GM12878 (cell line): Measurements from ENCODE around the gene MAP7D2. TPM values are rescaled to one million over a fixed set of nuclear protein-coding genes. Genes with fewer than 3 reads are reported as not detected.

Experiments used
- ATAC-seq: fragments of 200-7000 bp; cut with Tn5 transposase; 3 replicates; pipeline ENCODE4 v1.9.1; 2020; ENCODE audit warnings: mild to moderate bottlenecking, moderate library complexity
- BruUV-seq: library from RNA; stranded (reverse); fragments of 400-500 nt; replicated peaks from 2 replicates; lab custom pipeline; 2021; lab: Mats Ljungman, UMichigan
- CTCF ChIA-PET: fragments of 300-600 bp; sonication (Branson Sonifier 250); formaldehyde crosslinking; extraction: SDS; loops from one replicate; lab custom pipeline; 2021; ENCODE audit warnings: inconsistent platforms; lab: Yijun Ruan, JAX
- POLR2A ChIA-PET: fragments of 350-600 bp; formaldehyde crosslinking; extraction: SDS; loops from one replicate; lab custom pipeline; 2021; ENCODE audit warnings: inconsistent platforms; lab: Charles Lee
- RAD21 ChIA-PET: fragments of 300-600 bp; sonication (Branson Sonifier 250); formaldehyde crosslinking; loops from one replicate; lab custom pipeline; 2023; ENCODE audit warnings: antibody characterized with exemption; ENCODE audit not compliant: unreplicated experiment; lab: Charles Lee
- SMC1A ChIA-PET: fragments of 300-600 bp; sonication (Branson Sonifier 250); formaldehyde crosslinking; loops from one replicate; lab custom pipeline; 2023; ENCODE audit not compliant: unreplicated experiment, uncharacterized antibody; lab: Charles Lee
- DNase-seq: peaks from one replicate; pipeline ENCODE4 v3.0.0-alpha.2; 2011; ENCODE audit warnings: low read depth, low spot score
- FAIRE-seq: peaks from 3 replicates; lab custom pipeline; 2011; peaks lifted over from hg19 to GRCh38; lab: Jason Lieb, UNC
- H2AFZ ChIP-seq: 2 replicates; pipeline ENCODE4 v1.6.0; 2011; ENCODE audit warnings: low read depth, low read length, control low read depth; ENCODE audit not compliant: control insufficient read depth
- H3K27ac ChIP-seq: 2 replicates; pipeline ENCODE4 v1.5.1; 2011; ENCODE audit warnings: control low read depth; ENCODE audit not compliant: control insufficient read depth, insufficient read depth
- H3K27me3 ChIP-seq, 2 experiments: replicated peaks in 1 of 2; 2 replicates each; pipeline versions ENCODE4 v1.6.0 to v1.6.1; 2011; ENCODE audit warnings: low read length in 1 of 2; ENCODE audit not compliant: control insufficient read depth in 2 of 2, insufficient read depth in 2 of 2
- H3K36me3 ChIP-seq, 2 experiments: 2 replicates each; pipeline ENCODE4 v1.5.1; 2011; ENCODE audit warnings: low read length in 1 of 2; ENCODE audit not compliant: control insufficient read depth in 2 of 2, insufficient read depth in 2 of 2
- H3K4me1 ChIP-seq: 2 replicates; pipeline ENCODE4 v1.6.1; 2011; ENCODE audit warnings: mild to moderate bottlenecking, low read length, moderate library complexity, mixed read lengths; ENCODE audit not compliant: control insufficient read depth, insufficient read depth
- H3K4me2 ChIP-seq: 2 replicates; pipeline ENCODE4 v1.6.0; 2011; ENCODE audit warnings: control low read depth; ENCODE audit not compliant: control insufficient read depth, insufficient read depth
- H3K4me3 ChIP-seq: fragments of 200-600 bp; sonication (generic); 2 replicates; pipeline ENCODE4 v1.5.1; 2016
- H3K79me2 ChIP-seq: 2 replicates; pipeline ENCODE4 v1.6.0; 2011; ENCODE audit warnings: low read length; ENCODE audit not compliant: control insufficient read depth, insufficient read depth
- H3K9ac ChIP-seq: 2 replicates; pipeline ENCODE4 v1.8.0; 2011; ENCODE audit warnings: low read length, control low read depth, mixed read lengths; ENCODE audit not compliant: control insufficient read depth, insufficient read depth
- H3K9me3 ChIP-seq: replicated peaks from 3 replicates; pipeline ENCODE4 v1.5.1; 2011; ENCODE audit warnings: mild to moderate bottlenecking, low read length; ENCODE audit not compliant: control insufficient read depth, insufficient read depth
- H4K20me1 ChIP-seq: 2 replicates; pipeline ENCODE4 v1.6.0; 2011; ENCODE audit not compliant: control insufficient read depth, insufficient read depth
- ASH2L ChIP-seq: fragments of 300-600, 200-600 bp; sonication (generic); IDR thresholded peaks from 2 replicates; pipeline ENCODE4 v1.6.1; 2017; ENCODE audit warnings: low read depth, mild to moderate bottlenecking, borderline replicate concordance
- BHLHE40 ChIP-seq, 2 experiments: fragments of 450-650 bp in 1 of 2; IDR thresholded peaks; 2 replicates each; pipeline ENCODE4 v1.6.1; 2011 to 2017; ENCODE audit warnings: low read depth in 2 of 2, borderline replicate concordance in 1 of 2, improper control_type of control experiment in 1 of 2, low read length in 1 of 2, mild to moderate bottlenecking in 1 of 2
- CHD1 ChIP-seq: IDR thresholded peaks from 2 replicates; pipeline ENCODE4 v1.6.1; 2012; ENCODE audit warnings: low read depth, low read length, improper control_type of control experiment
- CHD2 ChIP-seq: IDR thresholded peaks from 2 replicates; pipeline ENCODE4 v1.6.1; 2011; ENCODE audit warnings: low read depth, low read length, improper control_type of control experiment, borderline replicate concordance
- EP300 ChIP-seq, 2 experiments: fragments of 150-350 bp in 1 of 2; IDR thresholded peaks; 2 replicates each; pipeline ENCODE4 v1.6.1; 2011 to 2012; ENCODE audit warnings: low read depth in 2 of 2, low read length in 2 of 2, borderline replicate concordance in 1 of 2, improper control_type of control experiment in 1 of 2, inconsistent platforms in 1 of 2; ENCODE audit not compliant: control insufficient read depth in 1 of 2
- IRF5 ChIP-seq: fragments of 450-650 bp; IDR thresholded peaks from 2 replicates; pipeline ENCODE4 v1.6.1; 2017; ENCODE audit warnings: borderline replicate concordance
- KLF5 ChIP-seq: fragments of 450-650 bp; IDR thresholded peaks from 2 replicates; pipeline ENCODE4 v1.6.1; 2014; ENCODE audit warnings: mild to moderate bottlenecking; ENCODE audit not compliant: partially characterized antibody
- MXI1 ChIP-seq: fragments of 150-350 bp; IDR thresholded peaks from 2 replicates; pipeline ENCODE4 v1.6.1; 2011; ENCODE audit warnings: low read depth, mild to moderate bottlenecking, inconsistent platforms, low read length, improper control_type of control experiment
- RCOR1 ChIP-seq: conservative IDR thresholded peaks from 2 replicates; pipeline ENCODE4 v1.6.1; 2012; ENCODE audit warnings: low read depth, low read length, improper control_type of control experiment
- RELB ChIP-seq: fragments of 450-650 bp; IDR thresholded peaks from 2 replicates; pipeline ENCODE4 v1.6.1; 2017; ENCODE audit warnings: low read depth, mild to moderate bottlenecking, moderate library complexity
- SMC3 ChIP-seq: IDR thresholded peaks from 2 replicates; pipeline ENCODE4 v1.6.1; 2011; ENCODE audit warnings: low read length, improper control_type of control experiment, borderline replicate concordance
- TBL1XR1 ChIP-seq: IDR thresholded peaks from 2 replicates; pipeline ENCODE4 v1.6.1; 2012; ENCODE audit warnings: low read depth, low read length, improper control_type of control experiment
- TCF12 ChIP-seq: IDR thresholded peaks from 2 replicates; pipeline ENCODE4 v1.6.1; 2011; ENCODE audit warnings: low read depth, mild to moderate bottlenecking, low read length
- YBX1 ChIP-seq: fragments of 450-650 bp; IDR thresholded peaks from 2 replicates; pipeline ENCODE4 v1.6.1; 2016; ENCODE audit warnings: antibody characterized with exemption
- WGBS: methylation state at CpG from one replicate; pipeline ENCODE4 v1.1.6; 2016; ENCODE audit warnings: low lambda C conversion rate; ENCODE audit not compliant: insufficient replicate concordance, insufficient coverage; ENCODE audit errors: missing lambda C conversion rate; 5-methylcytosine and 5-hydroxymethylcytosine counted together
- in situ Hi-C: fragments of 300-500 bp; cut with MboI; formaldehyde crosslinking; loops from 9 replicates; pipeline ENCODE4 v1.14.3; 2018; ENCODE audit warnings: mixed read lengths
- intact Hi-C: fragments of 100-400 bp; cut with micrococcal nuclease; formaldehyde crosslinking; loops from one replicate; pipeline ENCODE4 v1.14.2; 2022; ENCODE audit not compliant: unreplicated experiment
- polyA plus RNA-seq, 11 experiments: library from polyadenylated mRNA; depleted of rRNA in 4 of 11; unstranded in 6 of 11; stranded (reverse) in 5 of 11; fragments of >200 nt; fragmentation: Nextera tagmentation in 4 of 11; fragmentation: Illumina TruSeq in 1 of 11; extraction: Ambion mirVana in 4 of 11; extraction: Trizol in 1 of 11; gene quantifications; 1 replicate in 1 of 11; 2 replicates in 10 of 11; pipeline versions ENCODE4 v1.2.1 to v1.2.3, GENCODE V29; 2011 to 2016; ENCODE audit warnings: inconsistent platforms in 2 of 11, missing spikeins in 2 of 11, low read depth in 1 of 11
- total RNA-seq, 4 experiments: library from RNA; depleted of rRNA in 3 of 4; stranded (reverse); fragments of >200 nt in 3 of 4; fragmentation: Illumina TruSeq in 1 of 4; extraction: Trizol in 1 of 4; gene quantifications; 2 replicates each; pipeline versions ENCODE4 v1.2.1 to v1.2.3, GENCODE V29; 2013 to 2021
- TF ChIP-seq, protein P1 (sequence below): fragments of 150-350 bp; IDR thresholded peaks from 2 replicates; pipeline ENCODE4 v1.6.1; 2014; ENCODE audit warnings: mild to moderate bottlenecking, low read depth, low read length
- TF ChIP-seq, protein P2 (sequence below): fragments of 150-350 bp; IDR thresholded peaks from 2 replicates; pipeline ENCODE4 v1.6.1; 2016; ENCODE audit warnings: low read depth, low read length

The MAP7D2 gene
- total and polyA plus RNA-seq, 10 of the 15 experiments (the other 5 are each of a cell fraction or from before 2014, with no cell fraction given) = 0.06 to 18.4 (median 0.22) TPM

DNA sequence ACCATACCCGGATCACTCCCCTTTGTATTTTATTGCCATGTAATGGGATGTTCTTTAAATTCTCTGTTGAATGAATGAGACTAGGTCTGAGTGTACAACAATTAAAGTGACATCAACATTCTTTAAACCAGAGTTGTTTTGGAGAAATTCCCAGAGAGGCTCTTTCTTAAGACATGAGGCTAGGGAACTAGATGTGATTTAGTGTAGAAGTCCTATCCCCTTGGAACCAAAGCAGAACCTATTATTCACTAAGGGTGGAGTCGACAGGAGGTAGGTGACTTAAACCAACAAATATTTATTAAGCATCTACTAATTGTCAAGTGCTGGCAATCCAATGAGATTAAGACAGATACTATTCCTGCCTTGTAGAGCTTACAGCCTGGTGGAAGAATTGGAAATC, 23.3 kb upstream of the MAP7D2 start (continued):
- TF ChIP-seq, protein P1, sequence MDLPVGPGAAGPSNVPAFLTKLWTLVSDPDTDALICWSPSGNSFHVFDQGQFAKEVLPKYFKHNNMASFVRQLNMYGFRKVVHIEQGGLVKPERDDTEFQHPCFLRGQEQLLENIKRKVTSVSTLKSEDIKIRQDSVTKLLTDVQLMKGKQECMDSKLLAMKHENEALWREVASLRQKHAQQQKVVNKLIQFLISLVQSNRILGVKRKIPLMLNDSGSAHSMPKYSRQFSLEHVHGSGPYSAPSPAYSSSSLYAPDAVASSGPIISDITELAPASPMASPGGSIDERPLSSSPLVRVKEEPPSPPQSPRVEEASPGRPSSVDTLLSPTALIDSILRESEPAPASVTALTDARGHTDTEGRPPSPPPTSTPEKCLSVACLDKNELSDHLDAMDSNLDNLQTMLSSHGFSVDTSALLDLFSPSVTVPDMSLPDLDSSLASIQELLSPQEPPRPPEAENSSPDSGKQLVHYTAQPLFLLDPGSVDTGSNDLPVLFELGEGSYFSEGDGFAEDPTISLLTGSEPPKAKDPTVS = no peak
- TF ChIP-seq EP300 (IDR thresholded peaks at IDR 0.05; ENCODE audit: borderline replicate concordance in 1 of 2, control insufficient read depth in 1 of 2, low read depth in 2 of 2, low read length in 2 of 2) = no peak
- TF ChIP-seq RCOR1 = no peak
- TF ChIP-seq CHD2 = no peak
- TF ChIP-seq MXI1 = no peak
- no peak for TF ChIP-seq TBL1XR1
- TF ChIP-seq, all 136 proteins: peak for 0

- intact Hi-C loops = no loop called here
- TF ChIP-seq TCF12 = no peak
- no peak for TF ChIP-seq YBX1
- no peak for TF ChIP-seq ASH2L
- no peak for TF ChIP-seq SMC3
- no peak for TF ChIP-seq BHLHE40 (IDR thresholded peaks at IDR 0.05; ENCODE audit: borderline replicate concordance in 1 of 2, low read depth in 2 of 2, low read length in 1 of 2)
- TF ChIP-seq CHD1 = no peak
- no peak for TF ChIP-seq KLF5
- no peak for TF ChIP-seq IRF5
- no peak for TF ChIP-seq RELB
- TF ChIP-seq, protein P2, sequence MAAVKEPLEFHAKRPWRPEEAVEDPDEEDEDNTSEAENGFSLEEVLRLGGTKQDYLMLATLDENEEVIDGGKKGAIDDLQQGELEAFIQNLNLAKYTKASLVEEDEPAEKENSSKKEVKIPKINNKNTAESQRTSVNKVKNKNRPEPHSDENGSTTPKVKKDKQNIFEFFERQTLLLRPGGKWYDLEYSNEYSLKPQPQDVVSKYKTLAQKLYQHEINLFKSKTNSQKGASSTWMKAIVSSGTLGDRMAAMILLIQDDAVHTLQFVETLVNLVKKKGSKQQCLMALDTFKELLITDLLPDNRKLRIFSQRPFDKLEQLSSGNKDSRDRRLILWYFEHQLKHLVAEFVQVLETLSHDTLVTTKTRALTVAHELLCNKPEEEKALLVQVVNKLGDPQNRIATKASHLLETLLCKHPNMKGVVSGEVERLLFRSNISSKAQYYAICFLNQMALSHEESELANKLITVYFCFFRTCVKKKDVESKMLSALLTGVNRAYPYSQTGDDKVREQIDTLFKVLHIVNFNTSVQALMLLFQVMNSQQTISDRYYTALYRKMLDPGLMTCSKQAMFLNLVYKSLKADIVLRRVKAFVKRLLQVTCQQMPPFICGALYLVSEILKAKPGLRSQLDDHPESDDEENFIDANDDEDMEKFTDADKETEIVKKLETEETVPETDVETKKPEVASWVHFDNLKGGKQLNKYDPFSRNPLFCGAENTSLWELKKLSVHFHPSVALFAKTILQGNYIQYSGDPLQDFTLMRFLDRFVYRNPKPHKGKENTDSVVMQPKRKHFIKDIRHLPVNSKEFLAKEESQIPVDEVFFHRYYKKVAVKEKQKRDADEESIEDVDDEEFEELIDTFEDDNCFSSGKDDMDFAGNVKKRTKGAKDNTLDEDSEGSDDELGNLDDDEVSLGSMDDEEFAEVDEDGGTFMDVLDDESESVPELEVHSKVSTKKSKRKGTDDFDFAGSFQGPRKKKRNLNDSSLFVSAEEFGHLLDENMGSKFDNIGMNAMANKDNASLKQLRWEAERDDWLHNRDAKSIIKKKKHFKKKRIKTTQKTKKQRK = no peak
Observed at GRCh38 chrX:20135944-20136343, 19.2 kb upstream of the MAP7D2 start.

More at GRCh38 chrX:20135944-20136343, 19.2 kb upstream of the MAP7D2 start:
- H4K20me1 ChIP-seq = no peaks in the 10 kb centered on the region
- in situ Hi-C loops = no loop called here
- CTCF ChIA-PET = no interaction called here
- H3K4me3 ChIP-seq = no peak overlapping the region
- no peak overlapping the region for H3K27ac ChIP-seq
- H3K79me2 ChIP-seq = peaks cover 36% of the 10 kb centered on the region
- no peak overlapping the region for H2AFZ ChIP-seq
- FAIRE-seq = no peak
- POLR2A ChIA-PET = interaction anchor here (0.7 kb wide), 1 partner anchor 42 kb away, joined by 3 read pairs; no protein-coding TSS in a partner anchor
- peaks cover 8% of the 10 kb centered on the region; the same call in 1 of the 2 replicates for H3K4me1 ChIP-seq
- H3K9ac ChIP-seq = no peak overlapping the region
- no TSS peak for BruUV-seq
- peaks cover 0 to 29% of the 10 kb centered on the region in 2 experiments for H3K36me3 ChIP-seq
- H3K27me3 ChIP-seq = no peaks in the 10 kb centered on the region
- RAD21 ChIA-PET = no interaction called here
- H3K4me2 ChIP-seq = no peak overlapping the region
- no peak for DNase-seq
- SMC1A ChIA-PET = no interaction called here
- WGBS = 94% methylated on average over 5 of the region's 5 CpGs
- H3K9me3 ChIP-seq = no peaks in the 10 kb centered on the region
- no peak for ATAC-seq
